Osteoblast (primary cell): Measurements from ENCODE around the gene GPR61. TPM values are rescaled to one million over a fixed set of nuclear protein-coding genes. Genes with fewer than 3 reads are reported as not detected.

ENCODE experiments used
- DNase-seq: peaks from one replicate; pipeline ENCODE4 v3.0.0; 2011; ENCODE audit warnings: low spot score, mixed read lengths; ENCODE audit not compliant: insufficient read length; ENCODE audit errors: missing footprints
- H2AFZ ChIP-seq: 2 replicates; pipeline ENCODE4 v1.6.0; 2011; ENCODE audit warnings: mild to moderate bottlenecking, low read length
- H3K27ac ChIP-seq: 2 replicates; pipeline ENCODE4 v1.5.1; 2011; ENCODE audit warnings: mild to moderate bottlenecking, low read depth, low read length, moderate library complexity
- H3K27me3 ChIP-seq: 2 replicates; pipeline ENCODE4 v1.6.0; 2012; ENCODE audit warnings: mild to moderate bottlenecking, control low read depth, inconsistent platforms, low read length, moderate library complexity; ENCODE audit not compliant: insufficient read depth
- H3K36me3 ChIP-seq: 2 replicates; pipeline ENCODE4 v1.5.1; 2011; ENCODE audit warnings: mild to moderate bottlenecking, low read length, control low read depth, moderate library complexity; ENCODE audit not compliant: insufficient read depth
- H3K4me1 ChIP-seq: 2 replicates; pipeline ENCODE4 v1.5.1; 2011; ENCODE audit warnings: mild to moderate bottlenecking, low read length, control low read depth, moderate library complexity; ENCODE audit not compliant: insufficient read depth
- H3K4me2 ChIP-seq: 2 replicates; pipeline ENCODE4 v1.6.0; 2011; ENCODE audit warnings: mild to moderate bottlenecking, low read length; ENCODE audit not compliant: insufficient read depth
- H3K4me3 ChIP-seq: fragments of 200-600 bp; sonication (generic); 3 replicates; pipeline ENCODE4 v1.5.1; 2012; ENCODE audit warnings: mild to moderate bottlenecking, low read length, inconsistent platforms; ENCODE audit not compliant: insufficient read depth
- H3K79me2 ChIP-seq: 2 replicates; pipeline ENCODE4 v1.6.0; 2012; ENCODE audit warnings: mild to moderate bottlenecking, low read length, control low read depth, inconsistent platforms; ENCODE audit not compliant: insufficient read depth
- H3K9me3 ChIP-seq: 2 replicates; pipeline ENCODE4 v1.5.1; 2011; ENCODE audit warnings: low read depth, low read length, control low read depth
- H4K20me1 ChIP-seq: 2 replicates; pipeline ENCODE4 v1.6.0; 2012; ENCODE audit warnings: mild to moderate bottlenecking, low read length, control low read depth; ENCODE audit not compliant: insufficient read depth
- total RNA-seq: library from RNA; depleted of rRNA; stranded (reverse); fragments of >200 nt; gene quantifications from 2 replicates; pipeline ENCODE4 v1.2.3, GENCODE V29; 2012
- TF ChIP-seq, protein P1 (sequence below): IDR thresholded peaks from 2 replicates; pipeline ENCODE4 v1.5.1; 2011; ENCODE audit warnings: mild to moderate bottlenecking, low read depth, low read length, moderate library complexity; ENCODE audit errors: extremely low read depth

The GPR61 gene
- total RNA-seq, 1 donor, result not detected

DNA sequence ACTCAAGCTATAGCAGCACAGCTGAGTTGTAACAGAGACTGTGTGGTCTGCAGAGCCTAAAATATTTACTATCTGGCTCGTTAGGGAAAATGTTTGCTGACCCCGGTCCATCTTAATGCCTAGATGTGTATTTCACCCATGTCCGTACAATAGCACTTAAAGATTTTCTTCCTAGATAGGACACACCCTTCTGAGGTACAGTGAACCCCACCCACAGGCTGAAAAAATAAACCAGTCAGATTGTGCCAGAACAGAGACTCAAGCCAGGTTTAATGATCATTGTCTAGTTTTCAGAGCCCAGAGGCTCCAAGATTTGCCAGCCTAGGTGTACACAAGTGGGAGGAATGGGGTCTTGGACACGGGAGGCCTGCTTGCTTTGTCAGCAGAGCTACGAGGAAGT lies 35.7 kb upstream of the GPR61 start:
- H2AFZ ChIP-seq, result no peak overlapping the region
- no peak overlapping the region for H3K27ac ChIP-seq
- peaks cover 2% of the 10 kb centered on the region for H3K79me2 ChIP-seq
- no peaks in the 10 kb centered on the region for H3K27me3 ChIP-seq
- H3K4me1 ChIP-seq, result no peaks in the 10 kb centered on the region
- H3K9me3 ChIP-seq, result no peaks in the 10 kb centered on the region
- peaks cover 13% of the 10 kb centered on the region for H3K36me3 ChIP-seq
- peak; percentile 19 for DNase-seq
- TF ChIP-seq, protein P1, sequence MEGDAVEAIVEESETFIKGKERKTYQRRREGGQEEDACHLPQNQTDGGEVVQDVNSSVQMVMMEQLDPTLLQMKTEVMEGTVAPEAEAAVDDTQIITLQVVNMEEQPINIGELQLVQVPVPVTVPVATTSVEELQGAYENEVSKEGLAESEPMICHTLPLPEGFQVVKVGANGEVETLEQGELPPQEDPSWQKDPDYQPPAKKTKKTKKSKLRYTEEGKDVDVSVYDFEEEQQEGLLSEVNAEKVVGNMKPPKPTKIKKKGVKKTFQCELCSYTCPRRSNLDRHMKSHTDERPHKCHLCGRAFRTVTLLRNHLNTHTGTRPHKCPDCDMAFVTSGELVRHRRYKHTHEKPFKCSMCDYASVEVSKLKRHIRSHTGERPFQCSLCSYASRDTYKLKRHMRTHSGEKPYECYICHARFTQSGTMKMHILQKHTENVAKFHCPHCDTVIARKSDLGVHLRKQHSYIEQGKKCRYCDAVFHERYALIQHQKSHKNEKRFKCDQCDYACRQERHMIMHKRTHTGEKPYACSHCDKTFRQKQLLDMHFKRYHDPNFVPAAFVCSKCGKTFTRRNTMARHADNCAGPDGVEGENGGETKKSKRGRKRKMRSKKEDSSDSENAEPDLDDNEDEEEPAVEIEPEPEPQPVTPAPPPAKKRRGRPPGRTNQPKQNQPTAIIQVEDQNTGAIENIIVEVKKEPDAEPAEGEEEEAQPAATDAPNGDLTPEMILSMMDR, result no peak
- no peak overlapping the region for H3K4me3 ChIP-seq
- H3K4me2 ChIP-seq, result no peak overlapping the region
- peaks cover 12% of the 10 kb centered on the region for H4K20me1 ChIP-seq

DNA sequence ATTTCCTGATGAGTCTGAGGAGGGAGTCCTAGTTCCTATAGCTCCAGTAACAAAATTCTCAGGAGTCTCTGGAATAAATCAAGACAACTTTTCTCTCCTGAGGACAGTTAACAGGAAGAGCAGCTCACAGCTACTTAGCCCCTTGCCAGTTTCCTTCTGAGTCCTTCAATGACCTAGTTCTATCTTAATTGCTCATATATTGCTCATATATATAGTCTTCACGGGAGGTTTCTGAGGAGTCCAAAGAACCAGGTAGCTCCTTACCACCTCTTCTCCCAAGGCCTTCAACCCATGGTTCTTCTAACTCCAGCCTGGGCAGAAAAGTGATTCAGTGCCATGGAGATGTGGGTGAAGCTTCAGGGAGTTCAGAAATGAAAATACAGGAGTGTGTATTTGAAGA lies 34.7 kb upstream of the GPR61 start:
- Histone ChIP-seq H3K4me2 (no peak overlapping the region), H4K20me1 (peaks cover 9% of the 10 kb centered on the region), H3K27me3 (no peaks in the 10 kb centered on the region), H2AFZ (no peak overlapping the region), H3K9me3 (no peaks in the 10 kb centered on the region), H3K4me3 (no peak overlapping the region), H3K79me2 (no peaks in the 10 kb centered on the region), H3K27ac (no peak overlapping the region), H3K4me1 (peaks cover 2% of the 10 kb centered on the region), H3K36me3 (peaks cover 13% of the 10 kb centered on the region)
- TF ChIP-seq, protein P1, result no peak
- peak; percentile 68 for DNase-seq

DNA sequence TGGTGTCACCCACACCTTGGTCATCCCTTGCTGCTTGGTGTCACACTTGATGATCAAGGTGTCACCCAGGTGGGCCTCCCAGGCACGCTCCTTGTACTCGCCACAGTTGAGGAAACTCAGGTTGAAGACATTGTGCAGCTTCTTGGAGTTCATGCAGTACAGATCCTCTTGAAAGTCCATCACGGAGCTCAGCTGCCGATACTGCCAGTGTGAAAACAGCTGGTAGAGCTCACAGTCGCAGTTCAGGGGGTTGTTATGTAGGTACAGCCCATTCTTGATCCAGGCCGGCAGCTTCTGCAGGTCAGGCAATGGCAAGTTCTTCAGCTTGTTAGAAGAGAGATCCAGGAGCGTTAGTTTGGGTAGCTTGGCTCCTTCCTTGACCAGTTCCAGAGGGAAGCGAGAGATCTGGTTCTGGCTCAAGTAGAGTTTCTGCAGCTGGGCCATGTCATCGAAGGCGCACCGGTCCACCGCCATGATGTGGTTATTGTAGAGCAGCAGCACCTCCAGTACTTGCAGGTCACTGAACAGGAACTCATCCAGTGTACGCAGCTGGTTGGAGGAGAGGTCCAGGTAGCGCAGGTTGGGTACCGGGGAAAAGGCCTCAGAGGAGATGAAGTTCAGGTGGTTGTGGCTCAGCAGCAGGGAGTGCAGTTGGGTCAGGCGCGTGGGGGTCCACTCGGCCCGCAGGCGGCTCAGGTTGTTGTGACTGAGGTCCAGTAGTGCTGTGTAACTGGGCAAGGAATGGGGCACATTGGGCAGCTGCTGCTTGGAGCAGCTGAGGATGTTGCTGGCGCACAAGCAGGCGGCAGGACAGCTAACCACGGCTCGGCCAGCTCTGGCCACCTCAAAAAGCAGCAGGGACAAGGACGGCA lies 31.4 kb upstream of the GPR61 start:
- TF ChIP-seq, protein P1, result no peak
- peak; percentile 83 for DNase-seq
- Histone ChIP-seq H3K79me2 (no peaks in the 10 kb centered on the region), H4K20me1 (no peaks in the 10 kb centered on the region), H3K27ac (no peak overlapping the region), H3K9me3 (no peaks in the 10 kb centered on the region), H3K36me3 (no peaks in the 10 kb centered on the region), H3K4me3 (no peak overlapping the region), H3K4me2 (peak overlapping the region; percentile 94), H3K27me3 (peaks cover 11% of the 10 kb centered on the region), H3K4me1 (peaks cover 7% of the 10 kb centered on the region), H2AFZ (no peak overlapping the region)

DNA sequence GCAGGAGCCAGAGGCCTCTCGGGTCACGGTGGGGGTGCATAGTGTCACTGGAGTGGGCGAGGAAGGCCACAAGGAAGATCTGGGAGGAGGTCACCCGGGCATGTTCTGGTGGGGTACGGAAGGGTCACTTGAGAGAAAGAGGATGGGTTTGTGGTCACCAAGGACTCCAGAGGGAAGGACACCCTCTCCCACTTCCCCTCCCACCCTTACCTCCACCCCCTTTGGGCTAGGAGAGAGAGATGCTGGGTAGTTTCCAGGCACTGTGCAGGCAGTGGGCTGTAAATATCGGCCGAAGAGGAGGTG lies 30.8 kb upstream of the GPR61 start:
- H3K27me3 ChIP-seq, result peaks cover 11% of the 10 kb centered on the region
- H3K9me3 ChIP-seq, result no peaks in the 10 kb centered on the region
- no peaks in the 10 kb centered on the region for H3K79me2 ChIP-seq
- peak overlapping the region; percentile 94 for H3K4me2 ChIP-seq
- H3K4me3 ChIP-seq, result peak overlapping the region; percentile 77
- H4K20me1 ChIP-seq, result no peaks in the 10 kb centered on the region
- H3K36me3 ChIP-seq, result no peaks in the 10 kb centered on the region
- DNase-seq, result peak; percentile 71
- H3K27ac ChIP-seq, result no peak overlapping the region
- TF ChIP-seq, protein P1, result no peak
- peaks cover 7% of the 10 kb centered on the region for H3K4me1 ChIP-seq
- H2AFZ ChIP-seq, result peak overlapping the region; percentile 51
